ENCODE results near the gene RASAL3. TPM values are rescaled to one million over a fixed set of nuclear protein-coding genes. Genes with fewer than 3 reads are reported as not detected.

RASAL3 gene
- total RNA-seq, 1 experiment from 2014 or later = 1.9 TPM

GRCh38 chr19:15475611-15476010, 11.3 kb upstream of the RASAL3 start:
- WGBS (ENCODE audit: extremely low coverage, insufficient read length, low lambda C conversion rate) = no CpG with 5 or more reads among the region's 10 CpGs
- Mint-ChIP-seq H3K36me3 (ENCODE audit: insufficient read depth in 1 of 3, low read depth in 3 of 3) (peaks cover 1 to 18% (median 9%) of the 10 kb centered on the region in 3 experiments; a peak in 4 of 7 replicates), H3K27me3 (ENCODE audit: low read depth) (peaks cover 17% of the 10 kb centered on the region), H3K4me1 (no peaks in the 10 kb centered on the region), H3K27ac (no peak overlapping the region), H3K4me3 (no peak overlapping the region), H3K9me3 (peaks cover 22 to 84% of the 10 kb centered on the region in 2 experiments)
- Histone ChIP-seq H3K23me2 (ENCODE audit: insufficient read length, low read depth, low read length, poor library complexity, severe bottlenecking) (no peaks in the 10 kb centered on the region), H3K27ac (ENCODE audit: insufficient read length, low read depth, low read length) (no peak overlapping the region), H3K4me1 (ENCODE audit: insufficient read depth, low read length) (no peaks in the 10 kb centered on the region), H2AFZ (ENCODE audit: low read length) (no peak overlapping the region), H3K79me2 (ENCODE audit: insufficient read depth, low read length) (no peaks in the 10 kb centered on the region), H3K14ac (ENCODE audit: insufficient read depth, low read length) (no peak overlapping the region), H3K23ac (ENCODE audit: insufficient read length, low read depth, low read length) (no peak overlapping the region), H3K27me3 (ENCODE audit: insufficient read depth, low read length) (no peaks in the 10 kb centered on the region), H3K79me1 (ENCODE audit: insufficient read depth, low read depth, low read length, poor library complexity, severe bottlenecking) (no peaks in the 10 kb centered on the region), H4K20me1 (ENCODE audit: control insufficient read depth, insufficient read depth, insufficient read length) (no peaks in the 10 kb centered on the region), H2BK20ac (ENCODE audit: low read depth, low read length, poor library complexity, severe bottlenecking) (no peak overlapping the region), H4K91ac (ENCODE audit: insufficient read length, low read depth, low read length) (no peak overlapping the region), H2BK12ac (ENCODE audit: insufficient read length, low read depth, low read length) (no peak overlapping the region), H3K56ac (ENCODE audit: insufficient read length, low read depth, low read length) (no peak overlapping the region), H3K9me3 (ENCODE audit: control insufficient read depth, low read depth, low read length) (peaks cover 10% of the 10 kb centered on the region), H4K8ac (replicated peaks; ENCODE audit: insufficient read length, low read depth, low read length) (no peak overlapping the region), H3T11ph (ENCODE audit: low read length) (no peak overlapping the region), H4K5ac (ENCODE audit: insufficient read length, low read depth, low read length) (no peak overlapping the region), H3K18ac (ENCODE audit: insufficient read length, low read depth, low read length) (no peak overlapping the region), H2AK5ac (ENCODE audit: insufficient read length, low read length) (no peak overlapping the region), H3K4me2 (ENCODE audit: insufficient read depth, insufficient read length, low read length) (no peak overlapping the region), H3K4ac (ENCODE audit: low read depth, low read length) (no peak overlapping the region), H3K9ac (ENCODE audit: extremely low read depth, insufficient read length, low read length) (no peak overlapping the region), H2BK120ac (ENCODE audit: low read depth, low read length, poor library complexity, severe bottlenecking) (no peak overlapping the region), H2BK5ac (ENCODE audit: insufficient read length, low read length) (no peak overlapping the region), H2BK15ac (ENCODE audit: low read depth, low read length) (no peak overlapping the region)
- DNase-seq = no peak
- no peak for TF ChIP-seq CTCF (conservative IDR thresholded peaks at IDR 0.05)
